Nephron progenitor cell (in vitro differentiated cells): ENCODE data around the gene BRINP2.

Experiments
- DNase-seq: peaks from one replicate; pipeline ENCODE4 v3.0.0; 2021
- H3K27ac Mint-ChIP-seq: 2 replicates; pipeline ENCODE4 v1.8.0; 2021; ENCODE audit warnings: mild to moderate bottlenecking, moderate library complexity, mixed read lengths
- H3K27me3 Mint-ChIP-seq: 2 replicates; pipeline ENCODE4 v1.8.0; 2021; ENCODE audit warnings: mild to moderate bottlenecking, low read depth, mixed read lengths; ENCODE audit not compliant: poor library complexity
- H3K36me3 Mint-ChIP-seq: 2 replicates; pipeline ENCODE4 v1.8.0; 2021; ENCODE audit warnings: low read depth, mixed read lengths
- H3K4me1 Mint-ChIP-seq: 2 replicates; pipeline ENCODE4 v1.8.0; 2021; ENCODE audit warnings: mixed read lengths
- H3K4me3 Mint-ChIP-seq: 2 replicates; pipeline ENCODE4 v1.8.0; 2021; ENCODE audit warnings: mild to moderate bottlenecking, moderate library complexity, mixed read lengths
- H3K9me3 Mint-ChIP-seq: 2 replicates; pipeline ENCODE4 v1.8.0; 2021; ENCODE audit warnings: mild to moderate bottlenecking, moderate library complexity, mixed read lengths
- TF ChIP-seq, protein P1 (sequence below): fragments of 200-600 bp; sonication (generic); IDR thresholded peaks from 2 replicates; pipeline ENCODE4 v1.5.0; 2021; ENCODE audit warnings: antibody characterized with exemption

Gene BRINP2

DNA sequence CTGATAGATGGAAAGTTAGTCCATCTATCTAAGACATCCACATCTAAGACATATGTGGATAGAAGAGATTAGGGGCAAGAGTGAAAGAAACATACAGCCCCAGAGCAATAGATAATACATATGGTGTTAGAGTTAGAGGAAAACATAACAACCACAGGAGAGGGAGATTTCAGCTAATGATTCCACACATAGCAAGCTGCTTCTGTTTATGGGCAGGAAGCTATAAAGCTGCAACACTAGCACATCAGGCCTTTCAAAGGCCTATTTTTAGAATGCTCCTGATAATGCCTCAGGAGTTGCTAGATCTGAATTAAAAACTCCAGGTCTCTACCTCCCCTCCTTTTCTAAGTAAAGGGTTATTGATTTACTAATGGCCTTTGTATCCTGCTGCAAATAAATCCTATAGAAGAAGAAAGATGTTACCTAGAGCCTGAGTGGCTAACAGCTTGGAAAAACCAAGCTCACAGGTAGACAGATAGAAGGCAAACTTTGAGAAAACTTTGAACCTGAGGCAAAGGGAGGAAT lies 36.1 kb downstream of the BRINP2 start:
- no peak overlapping the region for H3K27ac Mint-ChIP-seq
- H3K36me3 Mint-ChIP-seq = no peaks in the 10 kb centered on the region
- H3K27me3 Mint-ChIP-seq = no peaks in the 10 kb centered on the region
- peaks cover 45% of the 10 kb centered on the region for H3K4me1 Mint-ChIP-seq
- TF ChIP-seq, protein P1, sequence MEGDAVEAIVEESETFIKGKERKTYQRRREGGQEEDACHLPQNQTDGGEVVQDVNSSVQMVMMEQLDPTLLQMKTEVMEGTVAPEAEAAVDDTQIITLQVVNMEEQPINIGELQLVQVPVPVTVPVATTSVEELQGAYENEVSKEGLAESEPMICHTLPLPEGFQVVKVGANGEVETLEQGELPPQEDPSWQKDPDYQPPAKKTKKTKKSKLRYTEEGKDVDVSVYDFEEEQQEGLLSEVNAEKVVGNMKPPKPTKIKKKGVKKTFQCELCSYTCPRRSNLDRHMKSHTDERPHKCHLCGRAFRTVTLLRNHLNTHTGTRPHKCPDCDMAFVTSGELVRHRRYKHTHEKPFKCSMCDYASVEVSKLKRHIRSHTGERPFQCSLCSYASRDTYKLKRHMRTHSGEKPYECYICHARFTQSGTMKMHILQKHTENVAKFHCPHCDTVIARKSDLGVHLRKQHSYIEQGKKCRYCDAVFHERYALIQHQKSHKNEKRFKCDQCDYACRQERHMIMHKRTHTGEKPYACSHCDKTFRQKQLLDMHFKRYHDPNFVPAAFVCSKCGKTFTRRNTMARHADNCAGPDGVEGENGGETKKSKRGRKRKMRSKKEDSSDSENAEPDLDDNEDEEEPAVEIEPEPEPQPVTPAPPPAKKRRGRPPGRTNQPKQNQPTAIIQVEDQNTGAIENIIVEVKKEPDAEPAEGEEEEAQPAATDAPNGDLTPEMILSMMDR = no peak
- no peak for DNase-seq
- H3K9me3 Mint-ChIP-seq = peaks cover 4% of the 10 kb centered on the region
- H3K4me3 Mint-ChIP-seq = no peak overlapping the region

- Mint-ChIP-seq H3K9me3 (no peaks in the 10 kb centered on the region), H3K36me3 (no peaks in the 10 kb centered on the region), H3K27me3 (no peaks in the 10 kb centered on the region), H3K4me3 (no peak overlapping the region), H3K4me1 (peaks cover 45% of the 10 kb centered on the region), H3K27ac (no peak overlapping the region)
- DNase-seq = no peak
- TF ChIP-seq, protein P1 = no peak
Measured at GRCh38 chr1:177208920-177209319, 38.2 kb downstream of the BRINP2 start.

DNA sequence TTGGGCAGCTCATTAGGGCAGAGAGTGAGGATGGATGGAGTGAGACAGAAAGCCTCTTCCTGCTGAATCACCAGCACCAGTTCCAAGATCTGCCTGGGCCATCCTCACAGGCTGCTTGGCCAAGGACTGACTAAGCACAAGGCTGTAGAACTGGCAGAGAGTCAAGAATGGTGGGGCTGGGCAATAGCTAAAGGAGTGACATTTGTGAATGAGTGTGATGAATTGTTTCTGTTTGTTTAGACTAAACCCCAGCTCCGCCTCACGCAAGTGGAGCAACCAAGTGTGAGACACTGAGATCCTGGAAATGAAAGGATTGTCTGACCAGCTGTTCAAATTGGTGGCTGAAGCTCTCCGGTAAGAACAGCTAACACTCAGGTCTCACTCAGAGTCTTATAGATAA lies 38.6 kb downstream of the BRINP2 start:
- DNase-seq = no peak
- no peaks in the 10 kb centered on the region for H3K27me3 Mint-ChIP-seq
- H3K27ac Mint-ChIP-seq = no peak overlapping the region
- H3K4me3 Mint-ChIP-seq = no peak overlapping the region
- peaks cover 2% of the 10 kb centered on the region for H3K9me3 Mint-ChIP-seq
- TF ChIP-seq, protein P1 = no peak
- peaks cover 45% of the 10 kb centered on the region for H3K4me1 Mint-ChIP-seq
- no peaks in the 10 kb centered on the region for H3K36me3 Mint-ChIP-seq

DNA sequence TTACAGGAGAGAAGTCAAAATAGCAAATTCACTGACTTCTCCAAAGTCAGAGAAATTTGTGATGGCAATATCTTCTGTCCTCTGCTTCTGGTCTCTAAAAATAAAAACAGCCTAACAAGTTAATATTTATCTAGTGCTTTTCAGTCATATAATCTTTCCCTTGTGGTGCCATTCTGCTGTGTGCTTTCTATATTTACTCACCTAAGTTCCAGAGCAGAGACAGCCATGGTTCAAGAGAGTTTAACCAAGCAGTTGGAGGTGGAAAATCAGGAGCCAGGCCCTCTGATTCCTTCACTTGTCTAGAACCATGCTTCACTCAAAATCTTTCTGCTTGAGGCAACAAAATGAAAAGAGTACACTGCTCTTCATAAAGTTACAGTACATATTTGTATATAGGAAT lies 39.3 kb downstream of the BRINP2 start:
- peaks cover 7% of the 10 kb centered on the region for H3K9me3 Mint-ChIP-seq
- no peaks in the 10 kb centered on the region for H3K27me3 Mint-ChIP-seq
- TF ChIP-seq, protein P1 = no peak
- H3K4me3 Mint-ChIP-seq = no peak overlapping the region
- peaks cover 45% of the 10 kb centered on the region for H3K4me1 Mint-ChIP-seq
- no peaks in the 10 kb centered on the region for H3K36me3 Mint-ChIP-seq
- DNase-seq = no peak
- H3K27ac Mint-ChIP-seq = no peak overlapping the region

- peaks cover 19% of the 10 kb centered on the region for H3K9me3 Mint-ChIP-seq
- TF ChIP-seq, protein P1 = no peak
- no peak overlapping the region for H3K4me3 Mint-ChIP-seq
- no peak overlapping the region for H3K27ac Mint-ChIP-seq
- H3K4me1 Mint-ChIP-seq = peaks cover 45% of the 10 kb centered on the region
- H3K36me3 Mint-ChIP-seq = no peaks in the 10 kb centered on the region
- DNase-seq = no peak
- no peaks in the 10 kb centered on the region for H3K27me3 Mint-ChIP-seq
Measured at GRCh38 chr1:177211231-177211630, 40.5 kb downstream of the BRINP2 start.

- peaks cover 13% of the 10 kb centered on the region for H3K36me3 Mint-ChIP-seq
Measured at GRCh38 chr1:177216587-177217202, 45.9 kb downstream of the BRINP2 start.

More at GRCh38 chr1:177216587-177217202, 45.9 kb downstream of the BRINP2 start:
- Mint-ChIP-seq H3K9me3 (peaks cover 51% of the 10 kb centered on the region), H3K4me3 (no peak overlapping the region), H3K27me3 (peaks cover 3% of the 10 kb centered on the region), H3K4me1 (no peaks in the 10 kb centered on the region), H3K27ac (no peak overlapping the region)
- TF ChIP-seq, protein P1 = no peak
- no peak for DNase-seq
